HG03575 (cell line): Measurements from ENCODE around the gene SRA1.
A peak's percentile ranks its signal among the peaks of the same experiment; 100 is the strongest.
"Not testable (repeated sequence)": the region's sequence is repeated elsewhere in the genome, so short reads cannot be mapped to it uniquely, and the experiment has no call there.

Experiments used
- ATAC-seq: cut with Tn5 transposase; IDR thresholded peaks from one replicate; pipeline ENCODE4 v1.9.1; 2021; ENCODE audit not compliant: unreplicated experiment, insufficient number of reproducible peaks, low FRiP score; ENCODE audit errors: extremely low read depth

SRA1 gene

DNA sequence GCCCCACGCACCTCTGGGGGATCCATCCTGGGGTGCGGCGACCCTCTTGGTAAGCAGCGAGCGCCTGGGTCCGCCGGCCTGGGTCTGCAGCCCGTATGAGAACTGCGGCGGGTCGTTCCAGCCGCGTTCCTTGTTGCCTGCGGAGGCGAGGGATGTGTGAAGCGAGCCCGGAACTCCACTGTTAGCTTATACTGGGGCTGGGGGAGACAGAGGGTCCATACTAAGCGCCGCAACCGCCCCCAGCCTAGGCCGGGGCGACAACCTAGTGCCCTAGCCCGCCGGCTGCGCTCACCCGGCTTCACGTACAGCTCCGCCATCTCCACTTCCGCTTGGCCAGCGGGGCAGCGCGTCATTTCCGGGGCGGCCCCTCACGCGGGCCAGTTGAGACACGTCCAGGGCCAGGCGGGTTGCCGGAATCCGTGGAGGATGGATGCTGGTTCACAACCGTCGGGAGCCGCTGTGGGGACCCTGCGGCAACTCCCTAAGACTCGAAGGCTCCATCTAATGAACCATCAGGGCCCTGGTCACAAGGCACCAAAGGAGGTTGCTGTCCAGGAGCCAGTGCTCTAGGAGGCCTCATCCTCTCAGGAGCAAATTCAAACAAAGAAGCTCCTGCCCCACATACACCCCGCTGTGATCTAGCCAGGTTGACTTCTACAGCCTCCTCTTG, at the start of gene SRA1:
TSS of gene SRA1 (minus strand) at position 338 of the 670 bp plus-strand sequence. CDS start at position 317, 21 bp downstream.
- ATAC-seq = peak; percentile 80

DNA sequence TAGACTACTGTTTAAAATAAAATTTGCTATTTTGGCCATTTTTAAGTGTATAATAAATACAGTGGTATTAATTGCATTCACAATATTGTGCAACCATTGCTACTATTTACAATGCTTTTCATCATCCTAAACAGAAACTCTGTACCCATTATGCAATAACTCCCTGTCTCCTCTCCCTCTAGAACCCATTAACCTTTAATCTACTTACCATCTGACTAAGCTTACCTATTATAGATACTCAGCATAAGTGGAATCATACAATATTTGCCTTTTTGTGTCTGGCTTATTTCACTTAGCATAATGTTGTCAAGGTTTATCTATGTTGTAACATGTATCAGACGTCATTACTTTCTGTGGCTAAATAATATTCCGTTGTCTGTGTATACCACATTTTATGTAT, 49.8 kb upstream of the SRA1 start:
- no peak for ATAC-seq

DNA sequence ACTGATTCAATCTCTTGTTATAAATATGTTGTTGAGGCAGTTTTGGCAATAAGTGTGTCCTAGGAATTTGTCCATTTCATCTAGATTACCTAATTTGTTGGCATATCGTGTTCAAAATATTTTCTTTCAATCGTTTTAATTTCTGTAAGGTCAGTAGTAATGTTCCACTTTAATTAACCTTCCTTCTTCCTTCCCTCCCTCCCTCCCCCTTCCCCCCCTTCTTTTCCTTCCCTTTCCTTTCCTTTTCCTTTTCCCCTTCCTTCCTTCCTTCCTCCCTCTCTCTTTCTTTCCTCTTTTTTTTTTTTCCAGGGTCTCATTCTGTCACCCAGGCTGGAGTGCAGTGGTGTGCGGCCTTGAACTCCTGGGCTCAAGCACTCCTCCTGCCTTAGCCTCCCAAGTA, 48.6 kb upstream of the SRA1 start:
- ATAC-seq = no peak

DNA sequence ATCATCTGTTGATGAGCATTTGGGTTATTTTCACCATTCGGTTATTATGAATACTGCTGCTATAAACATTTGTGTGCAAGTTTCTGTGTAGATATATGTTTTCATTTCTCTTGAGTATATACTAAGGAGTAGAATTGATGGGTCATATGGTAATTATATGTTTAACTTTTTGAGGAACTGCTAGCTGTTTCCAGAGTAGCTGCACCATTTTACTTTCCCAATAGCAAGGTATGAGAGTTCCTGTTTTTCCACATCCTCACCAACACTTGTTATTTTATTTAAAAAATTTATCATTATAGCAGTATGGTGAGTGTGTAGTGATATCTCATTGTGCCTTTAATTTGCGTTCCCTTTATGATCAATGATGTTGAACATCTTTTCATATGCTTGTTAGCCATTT, 46.5 kb upstream of the SRA1 start:
- ATAC-seq = no peak

DNA sequence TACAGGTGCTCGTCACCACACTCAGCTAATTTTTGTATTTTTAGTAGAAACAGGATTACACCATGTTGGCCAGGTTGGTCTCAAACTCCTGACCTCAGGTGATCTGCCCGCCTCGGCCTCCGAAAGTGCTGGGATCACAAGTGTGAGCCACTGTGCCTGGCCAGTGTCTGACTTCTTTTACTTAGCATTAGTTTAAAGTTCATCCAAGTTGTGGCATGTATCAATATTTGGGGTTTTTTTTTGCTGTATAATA, 46.1 kb upstream of the SRA1 start:
- ATAC-seq = not testable (repeated sequence)

DNA sequence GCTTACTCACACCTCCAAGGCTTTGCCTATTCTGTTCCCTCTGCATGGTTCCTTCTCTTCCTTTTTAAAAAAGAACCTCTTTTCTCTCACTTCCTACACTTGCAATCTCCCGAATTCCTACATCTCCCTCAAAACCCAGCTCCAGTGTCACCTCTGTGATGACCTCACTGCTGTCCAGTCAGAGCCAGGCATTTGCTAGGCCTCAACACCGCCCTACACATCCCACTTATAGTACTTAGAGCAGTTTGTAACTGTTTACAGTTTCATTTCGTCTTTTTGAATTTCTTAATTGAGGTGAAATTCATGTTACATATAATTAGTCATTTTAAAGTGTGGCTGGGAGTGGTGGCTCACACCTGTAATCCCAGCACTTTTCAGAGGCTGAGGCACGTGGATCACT, 44.9 kb upstream of the SRA1 start:
- ATAC-seq = no peak

DNA sequence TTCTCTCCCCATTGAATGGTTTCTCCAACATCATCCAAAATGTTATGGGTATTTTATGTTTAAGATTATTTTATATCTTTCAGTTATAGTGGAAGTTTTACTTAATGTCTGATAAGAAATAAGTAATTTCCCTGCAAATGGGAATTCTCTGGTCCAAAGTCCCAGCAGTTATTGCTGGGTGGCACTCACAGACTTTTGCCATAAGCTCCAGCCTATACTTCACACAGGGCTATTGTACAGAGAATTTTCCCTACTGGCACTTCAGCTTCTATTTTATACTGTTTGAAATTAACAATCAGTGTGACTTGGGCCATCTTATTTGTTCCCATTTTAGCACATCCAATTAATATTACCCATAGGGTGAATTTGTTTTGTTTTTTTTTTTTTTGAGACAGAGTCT, 42.8 kb upstream of the SRA1 start:
- no peak for ATAC-seq

DNA sequence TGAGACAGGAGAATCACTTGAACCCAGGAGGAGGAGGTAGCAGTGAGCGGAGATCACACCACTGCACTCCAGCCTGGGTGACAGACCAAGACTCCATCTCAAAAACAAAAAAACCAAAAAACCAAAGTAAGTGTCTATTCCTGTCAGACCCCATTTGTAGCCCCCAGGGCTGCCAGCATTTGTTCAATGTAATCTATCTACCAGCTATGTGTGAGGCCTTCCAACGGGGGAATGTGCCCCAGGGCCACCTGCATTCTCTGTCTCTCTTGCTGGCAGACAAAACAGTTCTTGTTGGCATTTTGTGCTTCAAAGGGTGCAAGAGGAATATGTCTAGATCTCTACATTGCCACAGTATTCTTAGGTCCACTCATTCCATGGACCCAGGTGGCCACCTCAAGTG, 41.6 kb upstream of the SRA1 start:
- no peak for ATAC-seq

DNA sequence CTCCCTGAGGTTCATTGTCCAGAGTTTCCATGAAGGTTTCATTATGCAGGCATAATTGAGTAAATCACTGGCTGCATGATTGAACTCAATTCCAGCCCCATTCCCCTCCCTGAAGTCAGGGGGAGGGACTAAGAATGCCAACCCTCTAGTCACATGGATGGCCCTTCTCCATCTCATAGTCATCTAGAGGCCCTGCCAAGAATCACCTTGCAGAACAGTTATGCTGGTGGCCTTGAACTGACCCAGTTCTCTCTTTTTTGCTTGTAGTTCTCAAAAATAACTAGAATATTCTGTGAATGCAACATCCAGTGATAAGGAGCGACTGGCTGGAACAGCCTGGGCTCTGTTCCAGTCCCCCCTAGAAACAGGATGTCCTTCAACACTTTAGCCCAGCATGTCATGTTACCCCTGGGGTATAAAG, 39.1 kb upstream of the SRA1 start:
- ATAC-seq = no peak

DNA sequence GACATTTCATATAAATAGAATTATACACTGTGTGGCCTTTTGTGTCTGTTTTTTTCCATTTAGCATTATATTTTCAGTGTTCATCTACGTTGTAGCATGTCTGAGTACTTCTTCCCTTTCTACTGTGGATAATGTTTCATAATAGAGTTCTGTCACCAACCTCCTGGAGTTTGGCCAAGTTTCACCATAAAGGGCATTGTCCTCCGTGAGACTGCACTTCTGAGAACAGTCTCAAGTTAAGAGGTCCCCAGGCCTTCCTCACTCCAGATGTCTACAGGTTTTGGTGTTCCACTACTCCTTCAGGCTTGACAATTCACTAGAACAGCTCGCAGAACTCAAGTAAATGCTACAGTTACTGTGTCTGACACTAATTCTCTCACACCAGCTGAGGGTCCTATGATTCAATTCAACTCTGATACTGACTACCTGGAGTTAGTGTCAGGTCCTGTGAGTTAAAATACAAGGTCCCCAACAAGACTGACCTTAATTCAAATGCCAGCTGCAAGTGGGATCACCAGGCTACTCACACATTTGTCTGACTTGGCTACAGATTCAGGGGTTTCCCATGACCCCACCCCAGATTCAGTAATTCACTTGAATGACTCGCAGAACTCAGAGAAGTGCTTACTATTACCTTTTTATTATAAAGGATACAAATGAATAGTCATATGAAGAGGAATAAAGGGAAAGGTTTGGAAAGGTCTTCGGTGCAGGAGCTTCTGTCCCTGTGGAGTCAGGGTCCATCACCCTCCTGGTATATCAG, 38.4 kb upstream of the SRA1 start:
- ATAC-seq = no peak

DNA sequence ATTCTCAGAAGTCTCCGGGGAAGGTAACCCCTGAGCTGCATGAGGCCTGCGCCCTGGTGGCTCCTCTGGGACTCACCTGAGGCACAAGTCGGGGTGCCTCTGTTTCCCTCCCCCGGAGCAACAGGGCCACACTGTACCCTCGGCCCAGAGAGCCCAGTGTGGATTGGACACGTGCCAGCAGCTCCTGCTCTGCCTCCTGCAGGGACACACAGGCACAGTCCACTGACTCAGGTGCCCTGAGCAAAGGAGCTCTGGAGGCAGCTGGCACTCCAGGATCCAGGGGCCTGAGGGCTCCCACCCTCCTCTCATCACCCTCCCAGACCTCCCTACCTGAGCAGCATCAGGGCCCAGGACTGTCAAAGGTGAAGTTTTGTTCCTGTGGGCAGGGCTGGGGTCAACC, 36.9 kb upstream of the SRA1 start:
- ATAC-seq = no peak

DNA sequence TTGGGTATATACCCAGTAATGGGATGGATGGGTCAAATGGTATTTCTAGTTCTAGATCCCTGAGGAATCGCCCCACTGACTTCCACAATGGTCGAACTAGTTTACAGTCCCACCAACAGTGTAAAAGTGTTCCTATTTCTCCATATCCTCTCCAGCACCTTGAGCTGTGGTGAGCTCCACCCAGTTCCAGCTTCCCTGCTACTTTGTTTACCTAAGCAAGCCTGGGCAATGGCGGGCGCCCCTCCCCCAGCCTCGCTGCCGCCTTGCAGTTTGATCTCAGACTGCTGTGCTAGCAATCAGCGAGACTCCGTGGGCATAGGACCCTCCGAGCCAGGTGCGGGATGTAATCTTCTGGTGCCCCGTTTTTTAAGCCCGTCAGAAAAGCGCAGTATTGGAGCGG, 35.8 kb upstream of the SRA1 start:
- ATAC-seq = not testable (repeated sequence)

DNA sequence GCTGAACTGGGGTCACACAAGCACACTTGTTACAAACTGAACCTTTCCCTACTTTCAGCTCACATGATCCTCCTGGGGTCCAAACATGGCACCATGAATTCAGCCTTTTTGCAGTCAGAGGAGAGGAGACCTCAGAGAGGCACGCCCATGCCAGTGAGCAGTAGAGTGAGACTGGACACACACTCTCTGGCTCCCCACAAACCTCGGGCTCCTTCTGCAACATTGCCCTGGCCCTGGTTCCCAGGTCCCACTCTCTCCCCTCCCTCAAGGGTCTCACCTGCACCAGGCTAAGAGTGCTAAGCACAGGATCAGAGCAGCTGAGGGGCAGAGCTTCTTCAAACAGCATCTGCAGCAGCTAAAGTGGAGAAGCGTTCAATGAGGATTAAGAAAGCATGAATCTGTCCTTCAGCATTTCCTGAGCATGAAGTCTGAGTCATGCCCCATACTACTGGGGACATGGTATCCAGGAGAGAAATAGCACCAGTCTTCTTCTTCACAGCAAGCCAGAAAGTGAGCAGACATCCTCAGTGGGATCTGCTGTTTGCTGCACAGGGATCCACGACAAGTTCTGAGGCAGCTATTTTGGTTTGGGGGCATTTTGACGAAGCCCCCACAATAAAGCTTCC, 34.6 kb upstream of the SRA1 start:
- ATAC-seq = no peak

DNA sequence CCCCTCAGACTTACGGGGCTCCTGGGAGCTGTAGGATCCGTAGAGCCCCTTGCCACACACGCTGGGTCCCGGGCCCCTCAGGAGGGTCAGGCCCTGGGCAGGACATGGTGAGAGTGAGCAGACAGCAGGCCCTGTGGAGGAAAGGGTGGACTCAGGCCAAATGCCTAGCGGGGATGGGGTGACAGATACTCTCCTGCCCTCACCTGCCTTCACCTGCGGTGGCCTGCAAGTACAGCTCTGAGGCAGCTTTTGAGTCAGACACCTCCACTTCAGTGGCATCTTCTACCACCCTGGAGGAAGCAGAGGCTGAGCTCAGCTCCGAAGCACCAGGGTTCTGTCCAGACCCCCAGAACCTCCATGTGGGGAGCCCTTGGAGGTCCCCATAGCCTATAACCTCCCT, 33.6 kb upstream of the SRA1 start:
- no peak for ATAC-seq

DNA sequence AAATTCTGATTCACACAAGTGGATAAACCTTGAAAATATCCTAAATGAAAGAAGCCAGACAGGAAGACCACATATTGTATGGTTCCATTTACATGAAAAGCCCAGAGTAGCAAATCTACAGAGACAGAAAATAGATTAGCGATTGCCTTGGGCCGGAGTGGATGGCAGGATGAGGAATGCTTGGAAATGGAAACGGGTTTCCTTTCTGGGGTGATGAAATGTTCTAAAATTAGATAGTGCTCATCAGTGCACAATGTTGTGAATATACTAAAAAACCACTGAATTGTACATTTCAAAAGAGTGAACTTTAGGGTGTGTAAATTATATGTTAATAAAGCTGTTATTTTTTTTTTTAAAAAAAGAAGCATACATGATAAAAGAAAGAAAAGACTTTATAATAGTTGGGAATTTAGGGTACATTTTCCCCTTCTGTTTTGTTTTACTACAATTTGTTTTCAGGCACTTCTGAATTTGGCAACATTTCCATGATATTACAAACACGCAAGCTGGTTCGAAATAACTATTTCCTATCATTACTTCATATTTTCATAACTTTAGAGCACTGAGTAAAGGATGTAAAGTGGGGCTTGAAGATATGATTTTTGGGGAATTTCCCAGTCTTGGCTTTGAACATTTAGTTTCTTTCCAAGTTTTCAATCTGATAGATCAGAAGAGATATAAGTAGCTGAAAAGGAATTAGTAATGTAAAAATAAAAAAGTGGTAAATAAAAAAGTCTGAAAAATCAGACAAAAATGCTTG, 31.2 kb upstream of the SRA1 start:
- no peak for ATAC-seq

DNA sequence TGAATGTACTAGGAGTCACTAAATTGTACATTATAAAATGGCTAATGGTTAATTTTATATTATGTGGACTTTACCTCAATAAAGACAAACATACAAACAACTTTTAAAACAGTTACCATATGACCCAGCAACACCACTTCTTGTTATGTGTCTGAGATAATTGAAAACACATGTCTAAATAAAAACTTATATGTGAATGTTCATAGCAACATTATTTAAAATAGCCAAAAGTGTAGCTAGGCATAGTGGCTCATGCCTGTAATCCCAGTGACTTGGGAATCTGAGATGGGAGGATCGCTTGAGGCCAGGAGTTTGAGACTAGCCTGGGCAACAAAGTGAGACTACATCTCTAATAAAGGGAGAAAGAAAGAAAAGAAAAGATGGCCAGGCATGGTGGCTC, 30.2 kb upstream of the SRA1 start:
- ATAC-seq = no peak

DNA sequence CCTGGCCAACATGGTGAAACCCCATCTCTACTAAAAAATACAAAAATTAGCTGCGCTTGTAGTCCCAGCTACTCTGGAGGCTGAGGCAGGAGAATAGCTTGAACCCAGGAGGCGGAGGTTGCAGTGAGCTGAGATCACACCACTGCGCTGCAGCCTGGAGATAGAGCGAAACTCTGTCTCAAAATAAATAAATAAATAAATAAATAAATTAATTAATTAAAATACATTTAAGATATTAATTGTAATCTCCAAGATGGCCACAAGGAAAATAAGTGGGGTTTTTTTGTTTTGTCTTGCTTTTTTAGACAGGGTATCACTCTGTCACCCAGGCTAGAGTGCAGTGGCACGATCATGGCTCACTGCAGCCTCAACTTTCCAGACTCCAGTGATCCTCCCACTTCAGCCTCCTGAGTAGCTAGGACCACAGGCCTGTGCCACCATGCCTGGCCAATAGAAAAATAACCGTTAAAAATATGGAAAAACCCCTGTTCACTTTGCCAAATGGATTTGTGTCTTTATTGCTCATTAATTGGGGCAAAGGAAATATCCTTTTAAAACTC, 22.0 kb upstream of the SRA1 start:
- ATAC-seq = not testable (repeated sequence)

DNA sequence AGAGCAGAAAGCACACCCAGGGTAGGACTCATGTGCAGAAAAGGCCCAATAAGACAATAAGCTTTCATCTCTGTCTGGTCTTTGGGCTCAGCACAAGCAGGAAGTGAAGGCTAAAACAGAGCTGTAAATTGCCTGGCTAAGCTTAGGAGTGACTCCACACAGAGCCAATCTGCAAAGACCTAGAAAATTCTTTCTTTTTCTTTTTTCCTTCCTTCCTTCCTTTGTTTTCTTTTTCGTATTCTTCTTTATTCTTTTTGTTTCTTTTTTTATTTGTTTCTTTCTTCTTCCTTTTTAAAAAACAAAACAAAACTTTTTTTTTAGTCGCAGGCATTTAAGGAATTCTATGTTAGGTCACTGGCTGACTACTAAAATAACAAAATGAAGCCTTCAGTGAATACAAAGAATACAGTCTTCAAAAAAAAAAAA, 19.5 kb upstream of the SRA1 start:
- ATAC-seq = no peak

DNA sequence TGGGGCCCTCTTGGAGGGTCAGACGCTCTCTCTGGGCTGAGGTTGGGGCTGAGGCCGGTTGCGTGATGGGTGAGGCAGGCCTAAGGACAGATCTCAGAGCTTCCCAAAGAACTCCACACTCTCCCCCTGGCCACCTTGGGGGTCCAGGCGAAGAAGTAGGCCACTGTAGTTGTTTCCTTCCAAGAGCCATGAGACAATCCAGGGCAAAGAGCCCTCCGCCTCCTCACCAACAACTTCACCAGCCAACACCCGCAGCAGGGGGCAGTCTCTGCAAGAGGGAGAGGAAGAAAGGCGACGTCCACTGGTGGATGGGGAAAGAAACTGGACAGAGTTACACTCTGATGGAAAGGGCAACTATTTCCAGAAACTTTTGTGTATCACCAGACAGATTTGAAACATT, 18.0 kb upstream of the SRA1 start:
- no peak for ATAC-seq

DNA sequence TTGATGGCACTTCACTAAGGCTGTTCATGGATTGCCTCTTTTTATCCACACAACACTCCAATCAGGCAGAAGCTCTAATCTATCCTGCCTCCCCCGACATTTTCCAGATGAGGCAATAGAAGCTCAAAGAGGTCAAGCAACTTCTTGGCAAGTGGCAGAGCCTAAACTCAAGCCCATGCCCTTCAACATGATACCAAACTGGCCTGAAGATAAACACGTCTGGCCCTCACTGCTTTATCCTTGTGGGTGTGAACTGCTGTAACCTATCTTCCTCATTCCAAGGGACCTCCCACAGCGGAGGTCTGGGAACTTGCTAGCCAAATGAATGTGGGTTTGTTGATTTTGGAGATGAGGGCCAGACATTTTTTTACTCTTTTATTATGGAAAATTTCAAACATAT, 16.9 kb upstream of the SRA1 start:
- ATAC-seq = no peak
